Prostate gland (tissue), 2 donors: ENCODE results near the gene CCDC157.

Experiments
- CTCF ChIP-seq, 4 experiments: fragments of 200-600 bp in 2 of 4; fragments of 450-650 bp in 2 of 4; sonication (generic) in 2 of 4; IDR thresholded peaks; 1 replicate in 3 of 4; 2 replicates in 1 of 4; pipeline ENCODE4 v1.5.1; 2016 to 2019; ENCODE audit warnings: antibody characterized with exemption in 4 of 4, mild to moderate bottlenecking in 2 of 4, moderate library complexity in 2 of 4
- POLR2A ChIP-seq: fragments of 450-650 bp; IDR thresholded peaks from one replicate; pipeline ENCODE4 v1.6.1; 2016; ENCODE audit warnings: antibody characterized with exemption, mild to moderate bottlenecking

- TF ChIP-seq CTCF (IDR thresholded peaks at IDR 0.05) (peak in 2 of 4 experiments; percentile 33 to 37), POLR2A (no peak)
These were observed 28.9 kb upstream of the CCDC157 start for GRCh38 chr22:30327864-30328345.
